ENCODE data around the gene MESP1.

The MESP1 gene

DNA sequence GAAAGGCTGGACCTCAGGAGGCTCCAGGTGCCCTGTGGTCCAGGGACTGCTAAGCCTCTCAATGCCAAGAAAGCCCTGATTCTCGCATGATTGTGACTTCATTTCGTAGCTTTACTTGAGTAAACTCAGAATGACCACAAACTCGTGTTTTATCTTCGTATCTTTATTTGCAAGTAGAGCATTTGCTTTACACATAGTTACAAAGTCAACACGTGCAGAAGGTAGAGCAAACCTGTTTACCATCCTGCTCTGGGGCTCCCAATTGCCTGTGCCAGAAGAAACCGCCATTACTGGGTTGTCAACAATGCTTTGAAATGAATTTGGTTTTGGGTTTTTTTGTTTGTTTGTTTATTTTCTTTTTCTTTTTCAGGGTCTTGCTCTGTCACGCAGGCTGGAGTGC lies 5.8 kb upstream of the MESP1 start:
- no peak for DNase-seq

DNA sequence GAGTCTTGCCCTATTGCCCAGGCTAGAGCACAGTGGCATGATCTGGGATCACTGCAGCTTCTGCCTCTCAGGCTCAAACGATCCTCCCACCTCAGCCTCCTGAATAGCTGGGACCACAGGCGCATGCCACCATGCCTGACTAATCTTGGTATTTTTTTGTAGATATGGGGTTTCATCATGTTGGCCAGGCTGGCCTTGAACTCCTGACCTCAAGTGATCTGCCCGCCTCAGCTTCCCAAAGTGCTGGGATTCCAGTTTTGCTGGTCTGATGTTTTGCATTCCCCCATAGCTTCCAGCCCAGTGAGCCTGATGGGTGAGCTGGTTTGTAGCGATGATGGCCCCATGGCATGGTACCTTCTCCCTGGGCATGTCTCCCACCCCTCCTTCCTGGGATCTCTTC lies 4.7 kb upstream of the MESP1 start:
- no peak for DNase-seq

DNA sequence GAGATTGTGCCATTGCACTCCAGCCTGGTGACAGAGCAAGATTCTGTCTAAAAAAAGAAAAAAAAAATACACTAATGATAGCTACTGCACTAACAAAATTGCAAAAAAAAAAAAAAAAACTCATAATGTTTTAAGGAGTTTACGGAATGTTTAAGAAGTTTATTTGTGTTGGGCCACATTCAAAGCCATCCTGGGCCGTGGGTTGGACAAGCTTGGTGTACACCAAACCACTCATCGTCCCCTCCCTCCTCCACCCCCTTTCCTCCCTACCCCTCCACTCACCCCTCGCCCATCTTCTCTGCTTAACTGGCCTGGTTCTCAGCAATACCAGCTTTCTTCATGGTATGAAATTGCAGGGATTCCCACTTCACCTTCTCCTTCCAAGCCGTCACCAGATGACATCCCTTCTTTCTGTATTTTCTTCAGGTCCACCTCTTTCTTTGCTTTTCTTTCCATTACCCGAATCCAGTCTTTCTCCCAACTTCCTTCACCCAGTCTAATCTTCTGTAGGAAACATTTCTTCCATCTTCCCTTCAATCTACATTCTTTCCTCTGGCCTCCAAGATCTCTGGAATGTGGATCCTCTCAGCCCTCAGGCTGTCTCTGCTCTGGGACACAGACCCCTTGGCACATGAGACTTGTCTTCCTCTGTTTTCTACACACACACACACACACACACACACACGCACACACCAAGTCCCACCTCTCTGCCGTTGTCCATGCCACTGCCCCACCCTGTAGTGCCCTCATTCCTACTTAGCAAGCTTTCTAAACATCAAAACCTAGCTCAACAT lies 3.5 kb upstream of the MESP1 start:
- no peak for DNase-seq

DNA sequence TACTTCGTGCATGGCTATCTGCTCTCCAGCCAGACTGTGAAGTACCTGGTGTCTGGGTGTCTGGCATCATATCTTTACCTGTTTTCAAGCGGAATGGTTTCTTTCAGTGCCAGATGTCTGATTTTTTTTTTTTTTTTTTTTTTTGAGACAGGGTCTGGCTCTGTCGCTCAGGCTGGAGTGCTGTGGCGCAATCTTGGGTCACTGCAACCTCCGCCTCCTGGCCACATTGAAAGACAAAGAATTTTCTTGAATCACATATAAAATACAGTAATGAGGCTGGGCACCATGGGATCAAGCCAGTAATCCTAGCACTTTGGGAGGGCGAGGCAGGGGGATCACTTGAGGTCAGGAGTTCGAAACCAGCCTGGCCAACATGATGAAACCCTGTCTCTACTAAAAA lies 2.8 kb upstream of the MESP1 start:
- DNase-seq = no peak

DNA sequence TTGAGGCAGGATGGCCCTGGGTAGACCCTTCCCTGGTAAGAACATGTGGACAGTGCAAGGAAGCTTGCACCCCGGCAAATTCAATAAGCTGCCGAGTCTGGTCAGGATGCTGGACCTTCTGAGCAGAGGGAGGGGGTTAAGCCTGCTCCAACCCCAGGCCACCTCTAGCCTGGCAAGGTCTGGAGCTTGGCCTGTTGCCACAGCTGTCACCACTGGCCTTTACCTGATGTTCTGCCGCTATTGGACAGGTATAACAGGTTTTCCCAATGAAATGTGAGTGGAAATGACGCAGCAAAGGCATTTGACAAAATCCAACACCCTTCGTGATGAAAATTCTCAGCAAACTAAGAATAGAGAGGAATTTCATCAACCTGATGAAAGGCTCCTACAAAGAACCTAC lies 699 bp upstream of the MESP1 start:
- no peak for DNase-seq

DNA sequence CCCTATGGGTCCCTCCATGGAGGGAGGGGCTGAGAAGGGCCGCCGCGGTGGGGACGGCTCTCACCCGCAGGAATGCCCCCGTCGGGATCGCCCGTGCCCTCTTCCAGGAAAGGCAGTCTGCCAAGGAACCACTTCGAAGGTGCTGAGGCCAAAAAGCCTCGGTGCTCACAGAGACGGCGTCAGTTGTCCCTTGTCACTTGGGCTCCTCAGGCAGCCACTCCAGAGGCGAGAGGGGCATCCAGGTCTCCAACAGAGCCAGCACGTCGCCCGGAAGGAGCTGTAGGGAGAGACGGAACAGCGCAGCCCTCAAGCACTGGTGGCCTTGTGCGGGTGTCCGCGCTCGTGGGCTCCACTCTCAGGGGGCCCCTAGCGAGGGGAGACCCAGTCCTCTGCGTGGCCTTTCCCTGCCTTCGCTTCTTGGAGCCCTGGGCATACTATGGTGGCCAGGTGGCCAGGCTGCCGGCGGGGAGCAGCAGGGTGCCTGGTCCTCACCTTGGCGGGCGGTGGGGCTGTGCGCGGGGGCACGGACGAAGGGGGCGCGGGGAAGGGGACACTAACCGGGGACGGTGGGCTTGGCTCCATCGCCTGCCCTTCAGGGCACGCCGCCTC lies 994 bp downstream of the MESP1 start:
- DNase-seq = no peak

DNA sequence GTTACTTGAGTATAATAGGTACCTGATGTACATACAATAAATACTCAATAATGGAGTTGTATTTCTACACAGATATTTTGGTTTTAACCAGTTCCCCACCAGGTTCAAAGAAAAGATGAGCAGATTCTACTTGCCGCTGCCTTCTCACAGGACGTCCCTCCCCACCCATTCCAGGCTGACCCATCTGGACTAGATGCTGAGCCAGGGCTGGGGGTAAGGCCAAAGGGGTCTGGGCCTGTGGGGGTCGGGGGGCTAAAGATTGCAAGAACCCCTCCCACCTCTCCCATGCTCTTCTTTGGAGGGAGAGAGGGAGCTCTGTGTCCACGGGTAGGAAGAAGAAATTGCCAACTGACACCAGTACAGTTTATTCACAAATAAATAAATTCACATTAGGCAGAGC lies 1.5 kb downstream of the MESP1 start:
- DNase-seq = no peak

DNA sequence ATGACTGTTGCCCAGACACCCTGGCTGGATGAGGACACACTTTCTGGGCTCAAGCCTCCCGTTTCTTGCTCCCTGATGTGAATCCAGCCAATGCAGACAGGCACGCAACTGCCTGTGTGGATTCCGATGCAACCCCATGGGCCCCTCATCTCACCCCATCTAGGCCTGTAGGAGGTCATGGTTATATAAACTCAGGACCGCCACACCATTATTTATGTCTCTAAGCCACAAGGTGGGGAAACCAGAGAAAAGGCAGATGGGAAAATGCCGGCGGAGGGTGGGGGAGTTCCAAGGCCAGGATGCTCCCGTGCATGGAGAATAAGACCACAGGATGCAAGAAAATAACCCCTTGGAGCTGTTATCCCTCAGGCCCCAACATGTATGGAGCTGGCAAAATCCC lies 2.0 kb downstream of the MESP1 start:
- DNase-seq = no peak

DNA sequence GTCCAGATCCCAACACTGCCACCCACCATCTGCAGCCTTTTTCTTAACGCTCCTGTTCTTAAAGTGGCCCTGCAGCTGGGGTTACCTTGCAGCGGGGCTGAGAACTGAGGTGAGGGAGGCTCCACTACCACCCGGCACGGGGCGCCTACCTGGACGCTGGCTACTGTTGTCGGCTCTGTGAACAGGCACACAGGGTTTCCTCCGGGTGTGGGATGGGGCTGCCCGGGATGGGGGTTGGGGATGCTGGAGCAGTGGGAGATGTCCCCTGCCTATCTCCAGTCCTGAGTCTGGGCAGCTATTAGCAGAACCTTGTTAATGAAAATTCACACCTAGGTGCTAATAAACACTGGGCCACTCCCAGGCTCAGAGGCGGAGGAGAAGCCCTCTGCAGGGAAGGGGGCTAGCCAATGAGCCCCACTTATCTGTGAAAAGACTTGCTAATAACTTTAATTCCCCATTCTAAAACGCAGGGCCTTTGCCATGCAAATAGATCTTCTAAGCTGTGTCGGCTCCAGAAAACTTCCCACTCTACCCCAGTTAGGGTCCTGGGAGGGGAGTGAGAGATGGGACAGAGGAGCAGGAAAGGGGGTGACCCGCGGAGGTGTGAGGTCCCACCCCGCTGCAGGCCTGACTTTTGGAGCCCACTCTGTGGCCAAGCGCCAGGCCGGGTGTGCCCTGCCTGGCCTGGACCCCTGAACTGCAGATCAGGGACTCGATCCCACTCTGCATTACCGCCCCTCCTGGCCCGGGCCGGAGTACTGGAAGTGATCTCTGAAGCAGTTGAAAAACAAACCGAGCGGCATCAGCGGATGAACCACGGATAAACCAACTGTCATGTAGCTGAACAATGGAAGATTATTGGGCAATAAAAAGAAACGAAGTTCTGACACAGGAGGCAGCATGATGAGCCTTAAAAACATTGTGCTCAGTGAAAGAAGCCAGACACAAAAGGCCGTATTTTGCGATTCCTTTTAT lies 3.1 kb downstream of the MESP1 start:
- DNase-seq = no peak

DNA sequence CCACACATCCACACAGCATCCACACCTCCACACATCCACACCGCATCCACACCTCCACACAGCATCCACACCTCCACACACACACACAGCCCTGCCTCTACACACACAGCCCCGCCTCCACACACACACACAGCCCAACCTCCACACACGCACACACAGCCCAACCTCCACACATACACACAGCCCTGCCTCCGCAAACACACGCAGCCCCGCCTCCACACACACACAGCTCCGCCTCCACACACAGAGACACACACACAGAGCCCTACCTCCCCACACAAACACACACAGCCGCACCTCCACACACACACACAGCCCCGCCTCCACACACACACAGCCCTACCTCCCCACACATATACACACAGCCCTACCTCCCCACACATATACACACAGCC lies 4.7 kb downstream of the MESP1 start:
- DNase-seq = no peak

DNA sequence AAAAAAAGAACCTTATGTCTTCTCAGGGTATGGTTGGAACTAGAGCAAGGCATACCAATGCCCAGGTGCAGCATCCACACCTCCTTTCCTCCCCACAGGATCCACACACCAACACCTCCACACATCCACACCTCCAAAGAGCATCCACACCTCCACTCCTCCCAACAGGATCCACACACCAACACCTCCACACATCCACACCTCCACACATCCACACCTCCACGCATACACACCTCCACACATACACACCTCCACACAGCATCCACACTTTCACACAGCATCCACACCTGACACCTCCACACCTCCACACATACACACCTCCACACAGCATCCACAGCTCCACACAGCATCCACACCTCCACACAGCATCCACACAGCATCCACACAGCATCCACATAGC lies 5.3 kb downstream of the MESP1 start:
- DNase-seq = no peak

DNA sequence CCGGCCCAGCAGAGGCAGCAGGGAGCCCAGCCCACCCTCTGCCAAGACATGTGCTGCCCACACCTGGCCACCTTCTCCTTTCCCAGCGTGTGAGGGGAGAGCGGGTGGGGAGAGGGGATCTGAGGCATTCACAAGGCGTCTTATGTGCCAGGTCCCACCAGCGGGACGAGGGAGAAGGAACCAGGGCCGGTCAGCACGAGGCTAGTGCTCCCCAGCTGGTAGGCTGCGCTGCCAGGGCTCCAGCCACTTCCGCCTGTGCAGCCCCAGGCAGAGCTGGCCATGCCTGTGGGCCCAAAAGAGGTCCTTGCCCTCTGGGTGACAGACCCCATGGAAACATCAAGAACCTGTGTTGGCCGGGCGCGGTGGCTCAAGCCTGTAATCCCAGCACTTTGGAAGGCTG lies 5.9 kb downstream of the MESP1 start:
- DNase-seq = no peak

DNA sequence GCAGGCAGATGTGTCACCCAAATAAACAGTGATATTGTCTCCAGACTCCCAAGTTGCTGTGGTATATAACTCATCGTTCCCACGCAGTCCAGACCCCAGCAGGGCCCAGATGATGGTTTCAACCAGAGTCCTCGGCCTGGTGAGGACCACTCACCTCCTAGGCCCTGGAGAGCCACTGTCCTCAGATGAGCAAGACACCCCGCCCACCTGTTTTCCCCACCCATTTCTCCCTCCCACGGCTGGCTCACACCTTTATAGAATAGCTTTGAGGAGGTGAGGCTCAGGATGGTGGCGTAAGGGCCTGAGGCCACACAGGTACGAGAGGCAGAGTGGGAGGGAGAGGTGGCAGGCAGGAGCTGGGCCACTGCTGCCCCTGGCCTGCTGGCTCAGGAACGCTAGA lies 7.5 kb downstream of the MESP1 start:
- DNase-seq = no peak

DNA sequence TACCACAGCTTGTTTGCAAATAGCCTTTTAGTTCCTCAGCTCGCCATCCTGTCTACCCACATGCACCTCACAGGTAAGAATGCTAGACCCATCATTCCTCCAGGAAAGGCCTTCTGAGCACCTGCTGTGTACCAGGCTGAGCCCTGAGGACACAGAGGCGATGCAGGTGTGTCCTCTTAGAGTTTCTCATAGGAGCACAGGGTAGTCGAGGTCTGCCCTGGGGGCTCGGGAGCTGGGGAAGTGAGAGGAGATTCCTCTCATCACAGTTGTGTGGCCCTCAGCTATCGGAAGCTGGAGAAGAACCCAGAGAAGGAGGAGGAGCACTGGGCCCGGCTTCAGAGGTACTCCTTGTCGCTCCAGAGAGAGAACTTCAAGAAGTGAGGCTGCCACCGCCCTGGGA lies 8.0 kb downstream of the MESP1 start:
- DNase-seq = no peak

DNA sequence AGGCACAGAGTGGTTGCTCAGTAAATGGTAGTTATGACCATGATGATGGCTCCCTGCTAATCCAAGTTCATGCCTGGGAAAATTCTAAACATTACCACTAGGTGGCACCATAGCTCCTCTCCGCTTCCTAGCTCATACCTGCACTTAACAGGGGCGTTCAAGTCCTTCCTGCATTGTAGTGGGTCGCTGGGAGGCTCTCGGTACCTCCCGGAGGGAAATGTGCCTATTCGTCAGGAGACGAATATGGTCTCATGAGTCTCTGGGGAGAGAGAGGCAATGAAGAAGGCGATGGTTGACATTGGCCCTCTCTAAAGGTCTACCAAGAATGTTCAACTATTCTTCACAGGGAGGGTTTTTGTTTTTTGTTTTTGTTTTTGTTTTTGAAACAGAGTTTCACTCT lies 10.9 kb downstream of the MESP1 start:
- peak; percentile 50 for DNase-seq

DNA sequence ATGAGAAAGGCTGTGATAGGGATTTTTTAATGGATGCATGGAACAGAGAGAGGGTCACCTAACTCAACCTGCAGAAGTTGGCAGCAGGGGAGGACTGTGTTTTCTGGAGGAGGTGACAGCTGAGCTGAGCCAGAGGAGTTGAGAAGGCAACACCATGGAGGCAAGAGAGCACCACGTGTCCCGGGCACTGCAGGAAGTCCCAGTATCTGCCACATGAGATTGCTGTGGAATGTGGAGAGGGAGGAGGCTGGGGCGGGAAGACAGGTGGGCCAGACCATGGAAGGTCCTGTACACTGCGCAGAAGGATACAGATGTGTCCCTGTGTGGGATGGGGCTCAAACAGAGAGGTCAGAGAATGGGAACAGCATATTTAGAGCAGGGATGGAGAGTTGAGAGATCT lies 15.3 kb downstream of the MESP1 start:
- no peak for DNase-seq

DNA sequence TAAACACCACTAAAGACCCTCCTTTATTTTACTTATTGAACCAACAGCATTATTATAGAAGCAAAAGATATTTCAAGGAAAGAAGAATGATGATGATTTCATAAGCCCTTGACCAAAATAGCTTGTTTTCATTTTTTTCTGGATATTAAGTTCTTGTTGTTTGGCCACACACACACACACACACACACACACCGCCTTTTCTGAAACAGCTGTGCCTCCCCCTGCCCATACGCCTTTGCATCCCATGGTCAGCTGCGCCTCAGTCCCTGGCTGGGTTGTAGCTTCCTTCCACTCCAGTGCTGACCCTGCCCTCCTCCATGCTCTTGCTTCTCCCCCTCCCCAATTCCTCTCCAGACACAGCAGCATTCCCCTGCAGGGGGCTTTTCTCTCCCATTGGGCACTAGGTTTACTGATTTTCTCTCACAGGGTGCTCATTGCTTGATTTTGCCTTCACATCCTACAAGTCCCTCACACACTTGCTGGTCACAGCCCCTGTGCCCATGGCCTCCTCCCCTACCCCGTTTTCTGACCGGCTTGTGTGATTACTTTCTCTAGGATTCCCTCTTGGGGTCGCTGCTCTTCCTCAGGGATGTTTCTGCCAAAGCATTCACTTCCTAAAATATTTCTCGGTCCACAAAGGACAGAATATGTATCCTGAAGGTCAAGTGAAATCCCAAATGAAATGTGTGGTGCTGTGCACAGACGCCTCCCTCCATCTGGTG lies 18.4 kb downstream of the MESP1 start:
- no peak for DNase-seq

DNA sequence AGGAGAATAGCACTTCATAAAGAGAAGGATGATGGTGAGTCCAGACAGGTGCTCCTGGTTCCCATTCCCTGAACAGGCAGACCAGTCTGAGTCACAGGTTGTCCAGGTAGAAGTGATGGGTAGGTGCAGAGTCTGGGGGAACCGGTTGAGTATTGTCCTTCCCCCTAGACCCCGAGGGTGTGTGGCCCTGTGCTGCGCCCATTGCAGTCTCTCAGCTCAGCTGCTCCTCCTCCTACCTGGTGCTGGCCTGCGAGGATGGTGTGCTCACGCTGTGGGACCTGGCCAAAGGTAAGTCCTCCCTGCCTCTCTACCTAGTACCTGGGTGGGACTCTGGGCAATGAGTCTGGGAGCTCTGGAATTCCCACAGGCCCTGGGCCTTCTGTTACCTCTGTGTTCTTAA lies 19.8 kb downstream of the MESP1 start:
- no peak for DNase-seq

DNA sequence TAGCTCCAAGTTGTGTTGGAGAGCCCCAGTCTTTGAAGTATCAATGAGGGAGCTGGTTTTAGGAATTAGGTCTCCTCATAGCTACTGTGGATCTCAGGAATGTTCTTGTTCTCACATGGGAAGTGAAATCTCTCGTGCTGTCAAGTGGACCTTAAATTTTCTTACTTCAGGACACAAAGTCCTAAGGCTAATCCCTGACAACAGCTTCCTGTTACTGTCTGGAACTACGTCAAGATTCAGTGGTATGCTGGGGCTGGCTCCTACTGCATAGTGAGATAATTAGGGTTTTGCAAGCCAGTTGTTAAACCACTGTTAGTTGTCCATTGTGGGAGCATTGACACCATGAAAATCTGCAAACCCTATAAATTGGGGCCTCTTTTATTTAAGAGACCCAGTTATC lies 22.8 kb downstream of the MESP1 start:
- DNase-seq = no peak

DNA sequence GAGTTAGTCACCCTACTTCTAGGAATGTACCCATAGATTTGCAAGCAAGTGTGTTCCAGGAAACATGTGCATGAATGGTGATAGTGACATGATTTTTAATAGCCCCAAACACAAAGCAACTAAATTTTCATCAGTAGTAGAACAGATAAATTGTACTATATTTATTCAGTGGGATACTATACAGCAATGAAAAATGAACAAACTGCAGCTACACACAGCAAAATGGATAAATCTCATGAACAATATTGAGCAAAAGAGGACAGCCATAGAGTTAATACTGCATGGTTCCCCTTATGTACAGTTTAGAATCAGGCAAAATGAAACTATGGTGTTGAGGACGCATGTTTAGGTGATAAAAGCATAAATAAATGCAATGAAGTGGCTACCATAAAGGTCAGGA lies 26.0 kb downstream of the MESP1 start:
- no peak for DNase-seq

DNA sequence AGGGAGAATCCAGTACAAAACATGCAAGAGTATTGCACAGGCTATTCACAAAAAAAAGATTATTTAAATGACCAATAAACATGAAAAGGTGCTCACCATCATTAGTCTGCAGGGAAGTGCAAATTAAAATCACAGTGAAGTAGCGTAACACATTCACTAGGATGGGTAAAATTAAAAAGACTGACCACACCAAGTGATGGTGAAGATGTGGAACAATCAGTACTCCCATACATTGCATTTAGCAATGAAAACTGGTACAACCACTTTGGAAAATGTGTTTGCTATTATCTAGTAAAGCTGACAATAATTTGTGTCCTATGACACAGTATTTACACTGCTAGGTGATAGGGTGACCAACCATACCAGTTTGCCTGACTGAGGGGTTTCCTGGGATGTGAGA lies 26.4 kb downstream of the MESP1 start:
- no peak for DNase-seq

DNA sequence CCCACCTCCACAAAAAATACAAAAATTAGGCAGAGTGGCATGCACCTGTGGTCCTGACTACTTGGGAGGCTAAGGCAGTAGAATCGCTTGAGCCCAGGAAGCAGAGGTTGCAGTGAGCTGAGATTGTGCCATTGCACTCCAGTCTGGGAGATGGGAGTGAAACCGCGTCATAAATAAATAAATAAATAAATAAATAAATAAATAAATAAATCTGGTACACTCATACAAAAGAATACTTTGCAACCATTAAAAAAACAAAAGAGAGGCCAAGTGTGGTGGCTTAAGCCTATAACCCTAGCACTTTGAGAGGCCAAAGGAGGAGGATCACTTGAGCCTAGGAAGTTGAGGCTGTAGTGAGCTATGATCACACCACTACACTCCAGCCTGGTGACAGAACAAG lies 28.0 kb downstream of the MESP1 start:
- no peak for DNase-seq

DNA sequence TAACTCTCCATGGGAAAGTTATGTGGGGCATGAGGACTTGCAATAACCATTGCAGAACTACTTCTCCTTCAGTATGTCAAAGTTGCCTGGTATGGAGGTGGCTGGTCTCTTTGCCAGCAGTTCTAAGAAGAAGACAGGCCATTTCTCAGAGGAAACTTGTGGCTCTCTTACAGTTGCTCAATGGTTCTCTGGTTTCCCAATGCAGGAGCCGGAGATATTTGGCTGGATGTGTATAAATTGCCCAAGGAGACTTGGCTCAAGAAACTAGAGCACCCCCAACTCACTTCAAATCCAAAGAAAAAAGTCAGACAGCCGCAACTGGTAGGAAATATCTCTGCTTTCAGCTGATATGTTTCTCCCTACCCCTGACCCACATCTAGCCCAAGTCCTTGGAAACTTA lies 36.3 kb downstream of the MESP1 start:
- DNase-seq = no peak
